WTC11 (cell line): ENCODE data around the gene TRIM62.

Experiments used
- CREB1 ChIP-seq: sonication (generic); formaldehyde crosslinking; IDR thresholded peaks from 2 replicates; pipeline ENCODE4 v1.8.0; 2023; ENCODE audit warnings: mild to moderate bottlenecking, missing genetic modification reagents
- ESRRA ChIP-seq: sonication (generic); formaldehyde crosslinking; IDR thresholded peaks from 2 replicates; pipeline ENCODE4 v1.8.1; 2022; ENCODE audit warnings: mild to moderate bottlenecking, missing genetic modification reagents, borderline replicate concordance
- NFATC4 ChIP-seq: fragments of 250-450 bp; sonication (Bioruptor Pico); IDR thresholded peaks from 2 replicates; pipeline ENCODE4 v1.9.0; 2021; ENCODE audit warnings: mild to moderate bottlenecking
- NR2C2 ChIP-seq: sonication (generic); formaldehyde crosslinking; IDR thresholded peaks from 2 replicates; pipeline ENCODE4 v1.8.0; 2022; ENCODE audit warnings: mild to moderate bottlenecking, missing genetic modification reagents
- TP53 ChIP-seq: sonication (generic); formaldehyde crosslinking; IDR thresholded peaks from 2 replicates; pipeline ENCODE4 v1.8.1; 2023; ENCODE audit warnings: mild to moderate bottlenecking, missing genetic modification reagents
- ZNF219 ChIP-seq: sonication (generic); formaldehyde crosslinking; IDR thresholded peaks from 2 replicates; pipeline ENCODE4 v1.8.0; 2023; ENCODE audit warnings: missing genetic modification reagents, mild to moderate bottlenecking, borderline replicate concordance
- ZNF317 ChIP-seq: sonication (generic); formaldehyde crosslinking; IDR thresholded peaks from 2 replicates; pipeline ENCODE4 v1.8.1; 2023; ENCODE audit warnings: low read depth, mild to moderate bottlenecking, moderate library complexity, missing genetic modification reagents, borderline replicate concordance
- TF ChIP-seq, protein P1 (sequence below): fragments of 200-600 bp; IDR thresholded peaks from 2 replicates; pipeline ENCODE4 v1.8.0; 2022; ENCODE audit warnings: antibody characterized with exemption
- TF ChIP-seq, protein P2 (sequence below): sonication (generic); formaldehyde crosslinking; IDR thresholded peaks from 2 replicates; pipeline ENCODE4 v1.8.0; 2022; ENCODE audit warnings: mild to moderate bottlenecking, missing genetic modification reagents
- TF ChIP-seq, protein P3 (sequence below): sonication (generic); formaldehyde crosslinking; IDR thresholded peaks from 2 replicates; pipeline ENCODE4 v1.8.1; 2023; ENCODE audit warnings: mild to moderate bottlenecking, missing genetic modification reagents, moderate library complexity
- TF ChIP-seq, protein P4 (sequence below): sonication (generic); formaldehyde crosslinking; IDR thresholded peaks from 2 replicates; pipeline ENCODE4 v1.8.1; 2023; ENCODE audit warnings: mild to moderate bottlenecking, missing genetic modification reagents, moderate library complexity
- TF ChIP-seq, protein P5 (sequence below): sonication (generic); formaldehyde crosslinking; conservative IDR thresholded peaks from 2 replicates; pipeline ENCODE4 v1.8.1; 2022; ENCODE audit warnings: mild to moderate bottlenecking, missing genetic modification reagents

DNA sequence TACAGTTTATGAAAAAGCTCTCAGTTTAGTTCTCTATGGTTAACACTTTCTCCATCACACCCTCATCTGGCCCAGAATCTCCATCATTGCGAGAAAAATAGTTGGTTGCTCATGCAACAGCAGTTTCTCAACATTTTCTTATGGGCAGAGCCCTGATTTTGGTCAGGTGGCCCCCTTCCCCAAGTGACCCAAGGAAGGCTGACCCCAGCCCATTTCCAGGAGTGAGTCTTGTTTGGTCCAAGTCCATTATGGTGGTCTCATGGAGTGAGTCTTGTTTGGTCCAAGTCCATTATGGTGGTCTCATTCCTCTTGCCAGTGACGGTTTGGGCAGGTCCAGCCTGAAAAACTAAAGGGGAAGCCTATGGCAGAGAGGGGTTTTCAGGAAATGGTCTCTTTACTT, 1.5 kb upstream of the TRIM62 start:
- TF ChIP-seq, protein P1, sequence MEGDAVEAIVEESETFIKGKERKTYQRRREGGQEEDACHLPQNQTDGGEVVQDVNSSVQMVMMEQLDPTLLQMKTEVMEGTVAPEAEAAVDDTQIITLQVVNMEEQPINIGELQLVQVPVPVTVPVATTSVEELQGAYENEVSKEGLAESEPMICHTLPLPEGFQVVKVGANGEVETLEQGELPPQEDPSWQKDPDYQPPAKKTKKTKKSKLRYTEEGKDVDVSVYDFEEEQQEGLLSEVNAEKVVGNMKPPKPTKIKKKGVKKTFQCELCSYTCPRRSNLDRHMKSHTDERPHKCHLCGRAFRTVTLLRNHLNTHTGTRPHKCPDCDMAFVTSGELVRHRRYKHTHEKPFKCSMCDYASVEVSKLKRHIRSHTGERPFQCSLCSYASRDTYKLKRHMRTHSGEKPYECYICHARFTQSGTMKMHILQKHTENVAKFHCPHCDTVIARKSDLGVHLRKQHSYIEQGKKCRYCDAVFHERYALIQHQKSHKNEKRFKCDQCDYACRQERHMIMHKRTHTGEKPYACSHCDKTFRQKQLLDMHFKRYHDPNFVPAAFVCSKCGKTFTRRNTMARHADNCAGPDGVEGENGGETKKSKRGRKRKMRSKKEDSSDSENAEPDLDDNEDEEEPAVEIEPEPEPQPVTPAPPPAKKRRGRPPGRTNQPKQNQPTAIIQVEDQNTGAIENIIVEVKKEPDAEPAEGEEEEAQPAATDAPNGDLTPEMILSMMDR: no peak
- TF ChIP-seq CREB1: no peak
- TF ChIP-seq ZNF317 (CRISPR knock-in tag): no peak
- no peak for TF ChIP-seq ESRRA (CRISPR knock-in tag)
- no peak for TF ChIP-seq ZNF219 (CRISPR knock-in tag)
- TF ChIP-seq, protein P2, sequence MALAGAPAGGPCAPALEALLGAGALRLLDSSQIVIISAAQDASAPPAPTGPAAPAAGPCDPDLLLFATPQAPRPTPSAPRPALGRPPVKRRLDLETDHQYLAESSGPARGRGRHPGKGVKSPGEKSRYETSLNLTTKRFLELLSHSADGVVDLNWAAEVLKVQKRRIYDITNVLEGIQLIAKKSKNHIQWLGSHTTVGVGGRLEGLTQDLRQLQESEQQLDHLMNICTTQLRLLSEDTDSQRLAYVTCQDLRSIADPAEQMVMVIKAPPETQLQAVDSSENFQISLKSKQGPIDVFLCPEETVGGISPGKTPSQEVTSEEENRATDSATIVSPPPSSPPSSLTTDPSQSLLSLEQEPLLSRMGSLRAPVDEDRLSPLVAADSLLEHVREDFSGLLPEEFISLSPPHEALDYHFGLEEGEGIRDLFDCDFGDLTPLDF (CRISPR knock-in tag): no peak
- no peak for TF ChIP-seq NFATC4
- no peak for TF ChIP-seq NR2C2 (CRISPR knock-in tag)
- TF ChIP-seq, protein P3, sequence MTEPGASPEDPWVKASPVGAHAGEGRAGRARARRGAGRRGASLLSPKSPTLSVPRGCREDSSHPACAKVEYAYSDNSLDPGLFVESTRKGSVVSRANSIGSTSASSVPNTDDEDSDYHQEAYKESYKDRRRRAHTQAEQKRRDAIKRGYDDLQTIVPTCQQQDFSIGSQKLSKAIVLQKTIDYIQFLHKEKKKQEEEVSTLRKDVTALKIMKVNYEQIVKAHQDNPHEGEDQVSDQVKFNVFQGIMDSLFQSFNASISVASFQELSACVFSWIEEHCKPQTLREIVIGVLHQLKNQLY: no peak
- no peak for TF ChIP-seq TP53 (CRISPR knock-in tag)
- TF ChIP-seq, protein P4, sequence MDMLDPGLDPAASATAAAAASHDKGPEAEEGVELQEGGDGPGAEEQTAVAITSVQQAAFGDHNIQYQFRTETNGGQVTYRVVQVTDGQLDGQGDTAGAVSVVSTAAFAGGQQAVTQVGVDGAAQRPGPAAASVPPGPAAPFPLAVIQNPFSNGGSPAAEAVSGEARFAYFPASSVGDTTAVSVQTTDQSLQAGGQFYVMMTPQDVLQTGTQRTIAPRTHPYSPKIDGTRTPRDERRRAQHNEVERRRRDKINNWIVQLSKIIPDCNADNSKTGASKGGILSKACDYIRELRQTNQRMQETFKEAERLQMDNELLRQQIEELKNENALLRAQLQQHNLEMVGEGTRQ (CRISPR knock-in tag): no peak
- TF ChIP-seq, protein P5, sequence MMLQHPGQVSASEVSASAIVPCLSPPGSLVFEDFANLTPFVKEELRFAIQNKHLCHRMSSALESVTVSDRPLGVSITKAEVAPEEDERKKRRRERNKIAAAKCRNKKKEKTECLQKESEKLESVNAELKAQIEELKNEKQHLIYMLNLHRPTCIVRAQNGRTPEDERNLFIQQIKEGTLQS (CRISPR knock-in tag): no peak
